Activated CD4-positive, alpha-beta T cell treated with anti-CD3 and anti-CD28 coated beads for 48 hours (primary cell): ENCODE data around the gene TLE3.

Source experiments
- DNase-seq: peaks from one replicate; pipeline ENCODE4 v3.0.0-alpha.2; 2020

TLE3 gene

DNA sequence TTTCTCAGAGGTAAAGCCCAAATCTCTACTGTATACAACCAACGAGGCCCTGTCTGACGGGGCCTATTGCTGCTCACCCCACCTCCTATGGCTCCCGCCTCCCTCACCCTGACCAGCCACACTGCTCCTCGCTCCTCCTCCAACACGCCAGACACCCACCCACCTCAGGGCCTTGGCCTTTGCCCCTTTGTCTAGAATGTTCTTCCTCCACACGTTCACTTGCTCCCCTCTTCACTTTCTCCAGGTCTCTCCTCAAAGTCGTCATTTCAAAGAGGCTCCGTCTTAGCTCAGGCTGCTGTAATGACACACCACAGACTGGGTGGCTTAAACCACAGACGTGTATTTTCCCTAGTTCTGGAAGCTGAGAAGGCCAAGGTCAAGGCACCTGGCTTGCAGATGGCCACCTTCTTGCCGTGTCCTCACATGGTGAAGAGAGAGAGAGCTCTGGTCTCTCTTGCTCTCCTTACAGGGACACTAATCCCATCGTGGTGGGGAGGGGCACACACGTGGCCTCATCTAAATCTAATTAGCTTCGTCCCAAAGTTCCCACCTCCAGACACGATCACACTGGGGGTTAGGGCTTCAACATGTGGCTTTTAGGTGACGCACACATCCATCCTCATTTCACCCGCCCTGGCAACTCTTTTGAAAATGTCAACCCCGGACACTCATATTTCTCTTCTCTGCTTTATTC is 98.2 kb downstream of the TLE3 start:
- no peak for DNase-seq

DNA sequence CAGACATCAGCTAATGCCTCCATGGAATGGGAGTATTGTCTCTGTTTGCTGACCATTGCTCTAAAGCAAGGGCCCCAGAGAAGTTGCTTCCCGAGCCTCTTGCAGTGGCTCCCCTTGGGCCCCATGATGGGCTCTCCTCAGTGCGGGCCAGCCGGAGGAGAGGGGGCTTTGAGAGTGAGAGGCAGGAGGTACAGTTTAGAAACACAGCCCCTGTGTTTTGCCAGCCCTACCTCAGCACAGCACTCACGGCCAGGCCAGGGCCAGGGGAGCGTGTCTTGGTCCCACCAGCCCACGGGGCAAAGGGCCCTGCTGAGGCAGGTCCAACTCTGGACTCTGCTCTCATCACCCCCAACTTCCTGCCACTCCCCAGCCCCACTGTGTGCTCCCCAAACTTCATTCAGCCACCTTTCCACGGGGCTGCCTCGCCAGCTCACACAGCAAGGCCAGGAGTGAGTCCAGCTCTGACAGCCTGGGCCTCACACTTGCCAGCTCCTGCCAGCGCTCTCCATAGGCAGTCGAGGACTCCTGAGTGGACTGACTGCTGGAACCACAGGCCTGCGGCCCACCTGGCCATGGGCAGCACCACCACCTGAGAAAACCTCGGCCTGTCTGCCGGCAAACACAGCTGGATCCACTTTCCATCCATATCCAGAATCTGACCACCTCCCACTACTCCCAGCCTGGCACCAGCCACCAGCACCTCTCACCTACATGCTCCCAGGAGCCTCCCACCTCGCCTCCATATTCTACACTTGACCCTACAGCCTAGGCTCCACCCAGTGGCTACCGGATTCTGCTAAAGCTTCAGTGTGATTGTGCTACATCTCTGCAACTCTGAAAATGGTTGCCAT is 99.0 kb downstream of the TLE3 start:
- DNase-seq, result no peak

- no peak for DNase-seq
Measured at GRCh38 chr15:69997813-69998212, 99.9 kb downstream of the TLE3 start.
